Measurements from ENCODE around the gene CCDC57. TPM values are rescaled to one million over a fixed set of nuclear protein-coding genes. Genes with fewer than 3 reads are reported as not detected.

The CCDC57 gene
- total RNA-seq, 4 donors from 2014 or later, result 27.1 to 79.9 (median 50.9) TPM

DNA sequence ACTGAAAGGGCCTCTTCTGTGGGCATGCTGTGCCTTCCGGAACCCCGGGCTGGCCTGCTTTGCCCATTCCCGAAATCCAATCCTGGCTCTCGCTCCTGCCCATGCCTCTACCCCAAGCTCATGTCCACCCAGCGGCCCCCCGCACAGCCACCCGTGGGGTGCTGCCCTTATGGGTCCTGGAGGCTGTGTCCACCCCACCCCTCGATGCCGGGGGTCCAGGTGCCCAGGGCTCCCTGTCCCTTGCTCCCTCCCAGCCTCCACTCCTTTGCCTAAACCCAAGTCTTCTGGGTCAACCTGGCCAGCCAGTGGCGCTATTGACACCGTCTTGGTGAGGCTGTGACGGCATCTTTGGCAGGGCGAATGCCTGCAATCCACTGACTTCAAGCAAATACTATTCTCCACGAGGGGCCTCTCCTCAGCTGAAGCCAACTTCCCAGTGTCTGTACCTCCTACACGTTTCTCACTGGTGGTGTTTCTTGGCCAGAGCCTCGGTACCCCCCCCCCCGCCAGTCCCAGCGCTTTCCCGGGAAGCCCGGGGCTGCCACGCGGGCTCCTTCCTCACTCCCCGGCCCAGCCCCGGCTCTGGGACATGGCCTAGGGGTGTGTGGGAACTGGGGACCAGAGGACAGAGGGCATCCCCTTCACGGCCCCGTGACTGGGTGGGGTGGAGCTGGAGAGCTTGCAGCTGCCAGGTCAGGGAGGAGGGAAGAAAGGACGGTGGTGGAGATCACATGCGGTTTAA lies 134.9 kb downstream of the CCDC57 start:
- Histone ChIP-seq H3K4me3 (replicated peaks in 1 of 3) (no peak overlapping the region), H3K27me3 (no peaks in the 10 kb centered on the region), H3K27ac (no peak overlapping the region), H3K9me3 (no peaks in the 10 kb centered on the region), H3K4me1 (no peaks in the 10 kb centered on the region), H3K36me3 (peaks cover 13 to 36% of the 10 kb centered on the region in 2 donors)
- 71 to 85% methylated on average over 23 to 28 of the region's 28 CpGs for WGBS, 2 donors
- intact Hi-C loops (cut with DNase I), result no loop called here
- TF ChIP-seq POLR2A (IDR thresholded peaks at IDR 0.05), result no peak
- TF ChIP-seq, protein P1, sequence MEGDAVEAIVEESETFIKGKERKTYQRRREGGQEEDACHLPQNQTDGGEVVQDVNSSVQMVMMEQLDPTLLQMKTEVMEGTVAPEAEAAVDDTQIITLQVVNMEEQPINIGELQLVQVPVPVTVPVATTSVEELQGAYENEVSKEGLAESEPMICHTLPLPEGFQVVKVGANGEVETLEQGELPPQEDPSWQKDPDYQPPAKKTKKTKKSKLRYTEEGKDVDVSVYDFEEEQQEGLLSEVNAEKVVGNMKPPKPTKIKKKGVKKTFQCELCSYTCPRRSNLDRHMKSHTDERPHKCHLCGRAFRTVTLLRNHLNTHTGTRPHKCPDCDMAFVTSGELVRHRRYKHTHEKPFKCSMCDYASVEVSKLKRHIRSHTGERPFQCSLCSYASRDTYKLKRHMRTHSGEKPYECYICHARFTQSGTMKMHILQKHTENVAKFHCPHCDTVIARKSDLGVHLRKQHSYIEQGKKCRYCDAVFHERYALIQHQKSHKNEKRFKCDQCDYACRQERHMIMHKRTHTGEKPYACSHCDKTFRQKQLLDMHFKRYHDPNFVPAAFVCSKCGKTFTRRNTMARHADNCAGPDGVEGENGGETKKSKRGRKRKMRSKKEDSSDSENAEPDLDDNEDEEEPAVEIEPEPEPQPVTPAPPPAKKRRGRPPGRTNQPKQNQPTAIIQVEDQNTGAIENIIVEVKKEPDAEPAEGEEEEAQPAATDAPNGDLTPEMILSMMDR (IDR thresholded peaks at IDR 0.05), result no peak
- no peak for DNase-seq

DNA sequence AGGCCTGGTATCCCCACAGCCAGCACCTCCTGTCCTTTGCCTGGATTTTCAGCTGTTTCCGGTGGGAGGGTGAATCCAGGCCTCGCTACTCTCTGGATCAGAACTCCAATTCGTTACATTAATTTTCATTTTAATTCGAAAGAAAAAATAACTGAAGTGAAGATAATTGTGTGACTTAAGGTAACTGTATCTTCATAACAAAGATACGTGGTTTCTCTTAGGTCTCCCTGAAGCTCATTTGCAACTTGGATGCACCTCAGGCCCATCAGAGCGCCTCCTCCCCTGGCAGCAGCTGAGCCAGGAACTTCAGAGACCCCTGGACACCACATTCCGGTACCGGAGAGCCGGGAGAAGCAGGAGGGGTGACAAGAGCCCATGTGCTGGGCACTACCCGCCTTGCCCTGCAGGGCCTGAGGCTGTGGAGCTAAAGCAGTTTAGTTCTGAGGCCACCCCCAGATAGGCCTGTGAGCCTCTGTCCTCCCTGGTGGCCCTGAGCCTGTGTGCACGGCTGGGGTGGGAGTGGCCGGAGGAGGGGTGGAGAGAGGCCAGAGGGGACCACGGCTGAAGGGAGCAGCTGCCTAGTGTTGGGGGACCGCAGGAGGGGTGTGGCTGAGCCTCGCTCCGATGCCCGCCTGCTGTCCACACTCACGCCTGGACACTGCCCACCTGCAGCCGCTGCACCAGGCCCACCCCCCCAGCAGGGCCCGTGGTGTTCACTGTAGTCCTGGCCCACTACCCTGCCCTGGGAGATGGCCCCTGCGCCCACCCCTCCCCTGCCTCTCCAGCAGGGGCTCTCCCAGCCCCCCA lies 135.7 kb downstream of the CCDC57 start:
- intact Hi-C loops (cut with DNase I), result no loop called here
- no peaks in the 10 kb centered on the region for H3K4me1 ChIP-seq
- H3K4me3 ChIP-seq (replicated peaks in 1 of 3), result no peak overlapping the region
- H3K9me3 ChIP-seq, result no peaks in the 10 kb centered on the region
- TF ChIP-seq, protein P1 (IDR thresholded peaks at IDR 0.05), result no peak
- TF ChIP-seq POLR2A (IDR thresholded peaks at IDR 0.05), result no peak
- 75 to 79% methylated on average over 13 to 18 of the region's 21 CpGs for WGBS, 2 donors
- no peaks in the 10 kb centered on the region for H3K27me3 ChIP-seq
- H3K27ac ChIP-seq, result no peak overlapping the region
- DNase-seq, result no peak
- H3K36me3 ChIP-seq, result peaks cover 5 to 28% of the 10 kb centered on the region in 2 donors

DNA sequence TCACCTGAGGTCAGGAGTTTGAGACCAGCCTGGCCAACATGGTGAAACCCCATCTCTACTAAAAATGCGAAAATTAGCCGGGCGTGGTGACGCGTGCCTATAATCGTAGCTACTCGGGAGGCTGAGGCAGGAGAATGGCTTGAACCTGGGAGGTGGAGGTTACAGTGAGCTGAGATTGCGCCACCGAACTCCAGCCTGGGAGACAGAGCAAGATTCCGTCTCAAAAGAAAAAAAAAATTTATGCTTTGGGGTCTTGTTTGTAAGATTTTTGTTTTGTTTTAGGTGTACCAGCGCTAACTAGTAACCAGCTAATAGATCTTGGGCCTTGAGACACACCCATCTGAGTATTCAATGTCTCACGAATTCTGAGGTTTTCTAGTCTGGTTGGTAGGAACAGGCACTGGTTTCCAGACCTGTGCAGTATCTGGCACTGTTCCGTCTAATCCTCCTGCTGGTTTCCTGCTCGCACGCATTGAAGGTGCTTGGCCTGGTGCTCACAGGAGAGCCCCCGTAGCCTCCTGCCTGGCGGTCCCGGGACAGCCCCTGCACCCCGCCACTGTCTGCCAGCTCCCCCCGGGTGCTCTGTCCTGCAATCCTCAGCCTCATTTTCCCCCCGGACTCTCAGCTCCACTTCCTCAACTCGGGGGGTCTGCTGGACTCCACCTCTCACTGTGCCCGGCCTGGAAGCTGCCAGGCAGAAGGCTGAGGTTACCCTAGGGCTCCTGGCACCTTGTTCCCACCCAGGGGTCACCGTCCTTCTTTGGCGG lies 136.4 kb downstream of the CCDC57 start:
- Histone ChIP-seq H3K4me3 (replicated peaks in 1 of 3) (no peak overlapping the region), H3K27me3 (no peaks in the 10 kb centered on the region), H3K27ac (no peak overlapping the region), H3K4me1 (no peaks in the 10 kb centered on the region), H3K36me3 (peaks cover 4 to 22% of the 10 kb centered on the region in 2 donors), H3K9me3 (no peaks in the 10 kb centered on the region)
- 85 to 89% methylated on average over 25 of the region's 25 CpGs for whole genome bisulfite sequencing, 2 donors
- TF ChIP-seq POLR2A (IDR thresholded peaks at IDR 0.05), result no peak
- TF ChIP-seq, protein P1 (IDR thresholded peaks at IDR 0.05), result no peak
- DNase-seq, result no peak
- intact Hi-C loops (cut with DNase I), result no loop called here

DNA sequence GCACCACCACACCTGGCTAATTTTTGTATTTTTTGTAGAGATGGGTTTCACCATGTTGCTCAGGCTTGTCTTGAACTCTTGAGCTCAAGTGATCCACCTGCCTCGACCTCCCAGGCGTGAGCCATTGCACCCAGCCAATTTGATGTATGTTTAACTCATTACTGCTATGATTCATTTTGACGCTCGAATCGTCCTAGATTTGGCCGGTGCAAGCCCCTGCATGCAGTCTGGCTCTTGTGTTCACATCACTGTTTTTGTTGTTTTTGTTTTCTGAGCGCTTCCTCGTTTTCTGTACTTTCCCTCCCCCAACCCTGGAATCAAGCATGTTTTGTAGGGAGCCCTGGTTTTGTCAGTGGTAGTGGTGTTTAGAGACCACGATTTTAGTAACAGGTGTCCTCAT lies 139.2 kb downstream of the CCDC57 start:
- intact Hi-C loops (cut with DNase I), result no loop called here
- Histone ChIP-seq H3K36me3 (no peaks in the 10 kb centered on the region), H3K4me1 (no peaks in the 10 kb centered on the region), H3K9me3 (no peaks in the 10 kb centered on the region), H3K27ac (no peak overlapping the region), H3K27me3 (no peaks in the 10 kb centered on the region), H3K4me3 (replicated peaks in 1 of 3) (no peak overlapping the region)
- no peak for TF ChIP-seq POLR2A (IDR thresholded peaks at IDR 0.05)
- TF ChIP-seq, protein P1 (IDR thresholded peaks at IDR 0.05), result no peak
- 73 to 78% methylated on average over 9 of the region's 9 CpGs for WGBS, 2 donors
- DNase-seq, result no peak

All from thyroid gland (tissue), 4 donors.